HG03108 (cell line): ENCODE results near the gene MIEF2.

Experiments
- ATAC-seq: cut with Tn5 transposase; IDR thresholded peaks from one replicate; pipeline ENCODE4 v1.9.1; 2021; ENCODE audit warnings: moderate library complexity; ENCODE audit not compliant: unreplicated experiment

The MIEF2 gene

DNA sequence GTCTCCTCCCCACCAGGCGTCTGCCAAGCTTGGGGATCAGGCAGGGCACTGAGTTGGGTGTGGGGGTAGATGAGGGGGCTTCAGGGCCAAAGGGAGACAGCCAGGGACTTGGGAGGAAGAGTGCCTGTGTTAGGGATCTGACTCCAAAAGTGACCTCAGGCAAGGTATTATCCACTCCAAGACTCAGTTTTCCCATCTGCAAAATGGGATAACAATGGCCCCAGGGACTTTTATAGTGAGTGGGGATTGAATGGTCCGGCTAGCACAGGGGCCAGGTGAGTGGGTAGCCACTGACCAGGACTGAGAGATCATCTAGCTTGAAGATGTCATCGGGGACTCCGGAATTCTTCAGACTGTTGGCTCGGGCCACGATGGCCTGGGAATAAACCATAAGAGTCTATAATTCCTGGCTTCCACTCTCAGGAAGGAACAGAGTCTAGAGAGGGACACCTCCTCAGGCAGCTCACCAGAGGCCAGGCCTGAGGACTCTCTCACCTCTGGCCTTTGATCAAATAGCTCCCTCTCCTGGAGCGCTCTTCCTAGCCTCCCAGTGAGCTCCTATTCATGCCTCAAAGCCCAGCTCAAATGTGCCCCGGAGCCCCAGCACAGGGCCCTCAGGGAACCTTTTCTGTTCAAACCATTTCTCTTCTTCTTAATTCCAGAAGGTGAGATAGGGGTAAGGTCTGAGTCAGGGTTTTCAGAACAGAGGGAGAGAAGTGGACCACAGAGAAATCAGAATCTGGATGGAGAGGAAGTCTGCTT is 5.4 kb upstream of the MIEF2 start:
- no peak for ATAC-seq

GRCh38 chr17:18256351-18256750 is 4.1 kb upstream of the MIEF2 start:
- ATAC-seq: no peak

GRCh38 chr17:18256776-18257175 is 3.7 kb upstream of the MIEF2 start:
- ATAC-seq: no peak

- no peak for ATAC-seq
Measured at GRCh38 chr17:18257268-18257981, 3.0 kb upstream of the MIEF2 start.

- peak; percentile 21 for ATAC-seq
Measured at GRCh38 chr17:18257982-18258355, 2.5 kb upstream of the MIEF2 start.

GRCh38 chr17:18258356-18259038 is 2.0 kb upstream of the MIEF2 start, which contains the start of gene FLII:
FLII (minus strand) TSS chr17:18258738; CDS start chr17:18258690, 48 bp downstream.
- ATAC-seq: peak; percentile 20

- ATAC-seq: no peak
Measured at GRCh38 chr17:18259621-18260331, 686 bp upstream of the MIEF2 start.

DNA sequence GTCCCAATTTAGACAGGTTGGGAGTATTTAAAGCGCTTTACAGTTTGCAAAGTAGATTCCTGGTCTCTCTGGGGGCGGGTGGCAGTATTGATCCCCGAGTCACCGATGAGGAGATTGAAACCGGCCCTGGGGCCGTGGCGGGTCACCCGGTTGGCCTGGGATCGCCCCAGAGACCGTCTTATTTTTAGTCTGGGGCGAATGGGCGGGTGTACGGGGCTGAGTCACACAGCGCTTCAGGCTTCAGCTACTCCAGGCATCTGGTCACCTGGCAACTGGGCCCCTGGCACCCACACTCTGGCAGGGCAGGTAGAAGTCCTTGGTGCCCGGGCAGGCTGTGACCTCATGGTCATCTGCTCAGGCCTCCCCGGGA is 669 bp downstream of the MIEF2 start:
- no peak for ATAC-seq

- no peak for ATAC-seq
Measured at GRCh38 chr17:18261659-18262058, 1.2 kb downstream of the MIEF2 start.

DNA sequence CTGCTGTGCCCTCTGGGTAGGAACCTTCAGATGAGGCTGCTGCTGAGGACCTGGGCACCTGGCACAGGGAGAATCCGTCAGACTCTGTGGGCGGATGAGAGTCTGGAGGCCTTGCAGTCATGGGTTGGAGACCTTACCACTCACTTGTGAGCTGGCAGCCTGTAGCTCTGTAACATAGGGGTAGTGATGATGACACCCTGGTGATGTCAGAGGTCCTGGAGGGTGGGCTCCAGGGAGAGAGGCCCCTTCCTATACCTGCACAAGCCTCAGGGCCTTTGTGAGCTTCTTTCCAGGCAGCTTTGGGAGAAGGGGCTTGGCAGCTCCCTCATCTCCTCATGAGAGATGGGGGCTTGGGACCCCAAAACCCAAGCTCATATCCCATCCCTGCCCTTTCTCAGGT is 1.6 kb downstream of the MIEF2 start:
- no peak for ATAC-seq

DNA sequence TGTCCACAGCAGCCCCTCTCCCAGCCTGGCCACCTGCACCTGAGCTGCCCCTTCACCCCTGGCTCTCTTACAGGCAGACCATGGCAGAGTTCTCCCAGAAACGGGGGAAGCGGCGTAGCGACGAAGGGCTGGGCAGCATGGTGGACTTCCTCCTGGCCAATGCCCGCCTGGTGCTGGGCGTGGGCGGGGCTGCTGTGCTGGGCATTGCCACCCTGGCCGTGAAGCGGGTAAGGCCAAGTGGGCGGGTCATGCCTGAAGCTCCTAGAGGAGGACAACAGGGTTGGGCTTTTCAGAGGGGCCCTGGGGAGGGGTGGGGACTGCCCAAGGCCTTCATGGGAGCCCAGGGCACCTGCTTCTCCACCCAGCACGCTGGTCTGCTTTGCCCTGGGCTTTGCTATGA is 2.2 kb downstream of the MIEF2 start:
- no peak for ATAC-seq

DNA sequence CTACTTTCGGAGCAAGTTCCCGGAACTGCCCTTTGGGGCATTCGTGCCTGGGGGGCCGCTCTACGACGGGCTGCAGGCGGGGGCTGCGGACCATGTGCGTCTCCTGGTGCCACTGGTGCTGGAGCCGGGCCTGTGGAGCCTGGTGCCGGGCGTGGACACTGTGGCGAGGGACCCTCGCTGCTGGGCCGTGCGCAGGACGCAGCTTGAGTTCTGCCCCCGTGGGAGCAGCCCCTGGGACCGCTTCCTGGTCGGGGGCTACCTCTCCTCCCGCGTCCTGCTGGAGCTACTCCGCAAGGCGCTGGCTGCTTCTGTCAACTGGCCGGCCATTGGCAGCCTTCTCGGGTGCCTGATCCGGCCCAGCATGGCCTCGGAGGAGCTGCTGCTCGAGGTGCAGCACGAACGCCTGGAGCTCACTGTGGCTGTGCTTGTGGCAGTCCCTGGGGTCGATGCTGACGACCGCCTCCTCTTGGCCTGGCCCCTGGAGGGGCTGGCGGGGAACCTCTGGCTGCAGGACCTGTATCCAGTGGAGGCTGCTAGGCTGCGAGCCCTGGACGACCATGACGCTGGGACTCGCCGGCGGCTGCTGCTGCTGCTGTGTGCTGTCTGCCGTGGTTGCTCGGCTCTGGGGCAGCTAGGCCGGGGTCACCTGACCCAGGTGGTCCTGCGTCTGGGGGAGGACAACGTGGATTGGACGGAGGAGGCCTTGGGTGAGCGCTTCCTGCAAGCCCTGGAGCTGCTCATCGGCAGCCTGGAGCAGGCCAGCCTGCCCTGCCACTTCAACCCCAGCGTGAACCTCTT is 3.6 kb downstream of the MIEF2 start:
- no peak for ATAC-seq

- no peak for ATAC-seq
Measured at GRCh38 chr17:18267366-18267765, 6.9 kb downstream of the MIEF2 start.

DNA sequence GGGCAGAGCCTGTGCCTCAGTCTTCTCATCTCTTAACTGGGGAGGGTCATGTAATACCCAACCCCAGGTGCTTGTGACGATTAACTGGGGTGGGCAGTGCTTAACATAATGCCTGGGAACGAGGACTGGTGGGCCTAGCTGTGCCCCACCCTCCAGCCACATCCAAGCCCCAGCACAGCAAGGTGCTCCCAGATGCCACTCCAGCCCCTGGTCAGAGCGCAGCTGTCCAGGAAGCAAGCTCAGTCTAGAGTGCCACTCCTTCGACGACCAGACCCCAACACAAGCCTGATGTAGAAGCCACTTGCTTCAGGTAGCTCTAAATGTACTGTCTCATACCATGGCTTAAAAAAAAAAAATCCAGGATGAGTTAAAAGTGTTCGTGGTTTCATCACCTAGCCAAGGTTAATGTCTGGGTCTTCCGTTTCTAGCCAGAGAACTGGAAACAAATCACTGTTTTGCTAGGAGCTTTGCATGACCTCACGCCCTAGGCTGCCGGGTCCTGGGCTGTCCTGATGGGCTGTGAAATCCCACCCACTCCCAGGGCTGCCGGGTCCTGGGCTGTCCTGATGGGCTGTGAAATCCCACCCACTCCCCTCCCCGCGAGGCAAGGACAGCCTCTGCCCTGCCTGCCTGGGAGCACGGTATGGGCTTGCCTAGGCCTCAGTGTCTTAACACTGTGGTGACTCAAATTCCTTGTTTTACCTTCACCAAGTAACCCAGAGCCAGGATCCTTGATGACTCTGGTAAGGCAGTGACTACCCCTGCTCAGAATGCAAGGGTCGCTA is 7.7 kb downstream of the MIEF2 start:
- no peak for ATAC-seq

- ATAC-seq: no peak
Measured at GRCh38 chr17:18270046-18270931, 9.8 kb downstream of the MIEF2 start.

DNA sequence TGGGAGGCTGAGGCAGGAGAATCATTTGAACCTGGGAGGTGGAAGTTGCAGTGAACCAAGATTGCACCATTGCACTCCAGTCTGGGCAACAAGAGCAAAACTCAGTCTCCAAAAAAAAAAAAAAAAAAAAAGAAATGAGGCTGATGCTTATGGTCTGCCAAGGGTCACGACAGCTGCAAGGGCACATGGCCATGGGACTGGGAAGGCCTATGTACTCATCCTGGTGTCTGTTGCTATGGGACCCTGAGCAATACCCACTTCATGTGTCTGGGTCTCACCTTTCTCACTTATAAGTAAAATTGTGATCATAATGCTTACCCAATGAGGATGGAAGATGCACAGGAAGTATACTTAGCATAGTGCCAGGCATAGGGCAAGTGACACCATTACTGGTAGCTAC is 16.6 kb downstream of the MIEF2 start:
- no peak for ATAC-seq

GRCh38 chr17:18278867-18279266 is 18.4 kb downstream of the MIEF2 start:
- ATAC-seq: no peak

DNA sequence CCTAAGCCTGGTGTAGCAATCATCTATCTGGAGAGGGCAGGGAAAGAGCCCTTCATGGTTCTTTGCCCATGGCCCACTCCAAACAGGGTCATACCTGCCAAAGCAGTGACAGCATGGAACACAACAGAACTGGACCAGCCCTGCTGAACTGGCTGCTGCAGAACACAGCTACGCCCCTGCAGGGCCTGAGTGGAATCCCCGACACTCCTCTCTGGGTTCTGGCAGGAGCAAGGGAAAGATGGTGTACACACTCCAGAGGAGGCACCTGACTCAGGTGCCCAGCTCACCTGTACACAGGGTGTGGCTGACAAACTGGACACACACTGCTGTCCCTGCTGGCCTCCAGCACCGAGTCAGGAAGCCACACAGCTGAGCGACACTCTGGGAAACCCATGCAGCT is 19.8 kb downstream of the MIEF2 start:
- no peak for ATAC-seq
